Hair follicular keratinocyte (primary cell): ENCODE measurements around the gene SLC16A6. TPM values are rescaled to one million over a fixed set of nuclear protein-coding genes. Genes with fewer than 3 reads are reported as not detected.

Experiments used
- total RNA-seq: library from RNA; depleted of rRNA; stranded (reverse); fragments of >200 nt; gene quantifications from 2 replicates; pipeline ENCODE4 v1.2.3, GENCODE V29; 2015

The SLC16A6 gene, protein sequence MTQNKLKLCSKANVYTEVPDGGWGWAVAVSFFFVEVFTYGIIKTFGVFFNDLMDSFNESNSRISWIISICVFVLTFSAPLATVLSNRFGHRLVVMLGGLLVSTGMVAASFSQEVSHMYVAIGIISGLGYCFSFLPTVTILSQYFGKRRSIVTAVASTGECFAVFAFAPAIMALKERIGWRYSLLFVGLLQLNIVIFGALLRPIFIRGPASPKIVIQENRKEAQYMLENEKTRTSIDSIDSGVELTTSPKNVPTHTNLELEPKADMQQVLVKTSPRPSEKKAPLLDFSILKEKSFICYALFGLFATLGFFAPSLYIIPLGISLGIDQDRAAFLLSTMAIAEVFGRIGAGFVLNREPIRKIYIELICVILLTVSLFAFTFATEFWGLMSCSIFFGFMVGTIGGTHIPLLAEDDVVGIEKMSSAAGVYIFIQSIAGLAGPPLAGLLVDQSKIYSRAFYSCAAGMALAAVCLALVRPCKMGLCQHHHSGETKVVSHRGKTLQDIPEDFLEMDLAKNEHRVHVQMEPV
- 0.04 TPM in 1 of 2 replicates, not detected in the other for total RNA-seq

DNA sequence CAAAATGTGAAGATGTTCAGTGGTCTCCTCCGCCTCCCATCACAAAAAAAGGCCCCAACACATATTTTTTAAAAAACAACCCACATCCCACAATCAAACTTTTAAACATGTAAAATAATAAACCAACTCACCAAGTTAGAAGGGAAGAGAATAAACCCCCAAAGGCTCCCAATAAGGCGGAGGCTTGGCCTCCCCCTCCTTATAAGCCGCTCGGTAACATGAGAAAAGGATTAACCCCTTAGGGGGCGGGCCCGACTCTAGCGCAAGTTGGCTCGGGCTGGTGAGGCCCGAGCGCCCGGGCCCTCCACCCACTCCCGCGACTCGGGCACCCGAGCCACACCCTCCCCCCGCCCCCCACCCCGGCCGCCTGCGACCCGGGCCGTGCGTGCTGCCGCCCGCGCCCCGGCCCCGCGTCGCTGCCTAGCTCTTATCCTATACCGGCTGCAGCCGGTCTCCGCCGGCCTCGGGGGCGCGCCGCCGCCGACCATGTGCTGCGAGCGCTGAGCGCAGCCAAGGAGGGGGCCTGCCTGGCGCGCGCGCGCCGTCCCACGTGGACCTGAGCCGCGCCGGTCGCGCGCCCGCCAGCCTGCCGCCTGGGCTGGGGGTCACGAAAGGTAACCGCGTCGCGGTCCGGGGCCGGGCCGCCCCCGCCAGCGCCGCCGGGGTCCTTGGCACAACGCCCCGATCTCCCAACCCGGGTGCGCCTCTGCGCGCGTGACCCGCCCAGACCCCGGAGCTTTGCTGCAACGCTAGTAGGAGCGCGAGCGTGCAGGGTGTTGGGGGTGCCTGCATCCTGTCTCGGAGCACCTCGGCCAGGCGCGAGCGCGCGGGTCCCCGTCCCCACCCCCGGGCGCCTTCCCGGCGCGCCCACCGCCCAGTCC is at the start of gene SLC16A6, which contains the start of gene ARSG:
TSS of gene SLC16A6 (minus strand) at position 173 of the 881 bp plus-strand sequence. CDS start 12,807 bp downstream, outside the sequence.
TSS of gene ARSG (plus strand) at position 541 of the 881 bp plus-strand sequence. CDS start 15,999 bp downstream, outside the sequence.

GRCh38 chr17:68247445-68248198 is 43.3 kb downstream of the SLC16A6 start, which contains the start of gene AMZ2:
AMZ2 (plus strand) TSS chr17:68248043; CDS start chr17:68250188, 2,145 bp downstream.

Other genes starting within 250 kb of the SLC16A6 start
- gene AMZ2, start 43.1 kb downstream of the SLC16A6 start, total RNA-seq, result 117 and 136 TPM in 2 replicates
- 0.16 and 0.38 TPM in 2 replicates for gene ARSG, start 368 bp upstream of the SLC16A6 start, total RNA-seq
- gene WIPI1, start 166.4 kb upstream of the SLC16A6 start, total RNA-seq, result 24.9 and 53.4 TPM in 2 replicates
- 109 and 125 TPM in 2 replicates for gene PRKAR1A, start 221.3 kb upstream of the SLC16A6 start, total RNA-seq